Mesenchymal stem cell (in vitro differentiated cells and primary cell): ENCODE measurements around the gene C4A. TPM values are rescaled to one million over a fixed set of nuclear protein-coding genes. Genes with fewer than 3 reads are reported as not detected.
"Not testable (repeated sequence)": the region's sequence is repeated elsewhere in the genome, so short reads cannot be mapped to it uniquely, and the experiment has no call there.

ENCODE experiments used
- DNase-seq: peaks from one replicate; pipeline ENCODE4 v3.0.0-alpha.2; 2013
- H2AFZ ChIP-seq: one replicate; pipeline ENCODE4 v1.6.1; 2013; ENCODE audit warnings: low read depth, mild to moderate bottlenecking, control low read depth, inconsistent platforms, low read length, moderate library complexity
- H2AK5ac ChIP-seq: 2 replicates; pipeline ENCODE4 v1.6.1; 2013; ENCODE audit warnings: low read length, moderate library complexity, mild to moderate bottlenecking, inconsistent platforms; ENCODE audit not compliant: severe bottlenecking
- H2BK120ac ChIP-seq: one replicate; pipeline ENCODE4 v1.6.1; 2013; ENCODE audit warnings: low read depth, mild to moderate bottlenecking, inconsistent platforms, low read length, moderate library complexity
- H2BK12ac ChIP-seq, 2 experiments: one replicate each; pipeline ENCODE4 v1.6.1; 2013; ENCODE audit warnings: inconsistent platforms in 2 of 2, low read length in 2 of 2, mild to moderate bottlenecking in 2 of 2, moderate library complexity in 2 of 2, control low read depth in 1 of 2
- H2BK15ac ChIP-seq: one replicate; pipeline ENCODE4 v1.6.1; 2013; ENCODE audit warnings: mild to moderate bottlenecking, low read depth, inconsistent platforms; ENCODE audit not compliant: poor library complexity, severe bottlenecking
- H2BK5ac ChIP-seq: 2 replicates; pipeline ENCODE4 v1.6.1; 2013; ENCODE audit warnings: low read depth, mild to moderate bottlenecking, low read length, control low read depth, inconsistent platforms; ENCODE audit not compliant: poor library complexity, severe bottlenecking
- H3K14ac ChIP-seq, 2 experiments: one replicate each; pipeline ENCODE4 v1.6.1; 2013; ENCODE audit warnings: inconsistent platforms in 2 of 2, low read length in 2 of 2, control low read depth in 1 of 2, mild to moderate bottlenecking in 1 of 2, moderate library complexity in 1 of 2
- H3K18ac ChIP-seq, 2 experiments: one replicate each; pipeline ENCODE4 v1.6.1; 2013; ENCODE audit warnings: inconsistent platforms in 2 of 2, low read length in 2 of 2, control low read depth in 1 of 2, low read depth in 1 of 2, mild to moderate bottlenecking in 1 of 2
- H3K23ac ChIP-seq, 2 experiments: one replicate each; pipeline ENCODE4 v1.6.1; 2013; ENCODE audit warnings: inconsistent platforms in 2 of 2, low read length in 2 of 2, mild to moderate bottlenecking in 2 of 2, moderate library complexity in 2 of 2, control low read depth in 1 of 2
- H3K27ac ChIP-seq: 2 replicates; pipeline ENCODE4 v1.5.1; 2013; ENCODE audit warnings: mild to moderate bottlenecking, moderate library complexity, low read length, control low read depth, inconsistent platforms; ENCODE audit not compliant: poor library complexity, severe bottlenecking
- H3K27me3 ChIP-seq, 2 experiments: 2 replicates each; pipeline versions ENCODE4 v1.6.1 to v1.7.0; 2013; ENCODE audit warnings: low read length in 2 of 2, mild to moderate bottlenecking in 2 of 2, moderate library complexity in 2 of 2, control low read depth in 1 of 2, inconsistent platforms in 1 of 2; ENCODE audit not compliant: control insufficient read depth in 1 of 2, insufficient read depth in 1 of 2
- H3K36me3 ChIP-seq, 2 experiments: 2 replicates each; pipeline versions ENCODE4 v1.6.1 to v1.7.0; 2013; ENCODE audit warnings: low read length in 2 of 2, control low read depth in 1 of 2, inconsistent platforms in 1 of 2, low read depth in 1 of 2, mild to moderate bottlenecking in 1 of 2; ENCODE audit not compliant: insufficient read depth in 2 of 2, control insufficient read depth in 1 of 2
- H3K4ac ChIP-seq, 2 experiments: one replicate each; pipeline ENCODE4 v1.6.1; 2013; ENCODE audit warnings: inconsistent platforms in 2 of 2, low read length in 2 of 2, mild to moderate bottlenecking in 2 of 2, moderate library complexity in 2 of 2, control low read depth in 1 of 2, low read depth in 1 of 2
- H3K4me1 ChIP-seq: 2 replicates; pipeline ENCODE4 v1.6.1; 2013; ENCODE audit warnings: low read depth, low read length, control low read depth; ENCODE audit not compliant: control insufficient read depth, insufficient read depth
- H3K4me2 ChIP-seq: 2 replicates; pipeline ENCODE4 v1.6.1; 2013; ENCODE audit warnings: low read length, mild to moderate bottlenecking, inconsistent platforms; ENCODE audit not compliant: poor library complexity, severe bottlenecking
- H3K4me3 ChIP-seq, 2 experiments: 2 replicates each; pipeline versions ENCODE4 v1.5.1 to v1.7.0; 2013; ENCODE audit warnings: low read length in 2 of 2, mild to moderate bottlenecking in 2 of 2, control low read depth in 1 of 2, low read depth in 1 of 2; ENCODE audit not compliant: insufficient read depth in 1 of 2
- H3K79me1 ChIP-seq: replicated peaks from 2 replicates; pipeline ENCODE4 v1.6.1; 2013; ENCODE audit warnings: mild to moderate bottlenecking, control low read depth, low read length, inconsistent platforms; ENCODE audit not compliant: poor library complexity, severe bottlenecking
- H3K9ac ChIP-seq: 2 replicates; pipeline ENCODE4 v1.7.0; 2013; ENCODE audit warnings: mild to moderate bottlenecking, low read length, moderate library complexity
- H3K9me3 ChIP-seq: 2 replicates; pipeline ENCODE4 v1.7.0; 2013; ENCODE audit warnings: mild to moderate bottlenecking, low read length; ENCODE audit not compliant: control insufficient read depth
- H4K8ac ChIP-seq: one replicate; pipeline ENCODE4 v1.6.1; 2013; ENCODE audit warnings: inconsistent platforms, mild to moderate bottlenecking, low read length, moderate library complexity
- H4K91ac ChIP-seq: one replicate; pipeline ENCODE4 v1.6.1; 2013; ENCODE audit warnings: mild to moderate bottlenecking, low read length, inconsistent platforms
- WGBS: methylation state at CpG from one replicate; pipeline ENCODE4 v1.1.7; 2013; ENCODE audit warnings: mixed read lengths; 5-methylcytosine and 5-hydroxymethylcytosine counted together
- small RNA-seq: library from polyadenylated mRNA; stranded (forward); fragments of <200 nt; extraction: miRNeasy Mini kit (QIAGEN cat#:217004); gene quantifications from one replicate; pipeline ENCODE3, GENCODE V24; 2013; ENCODE audit warnings: low read depth

The C4A gene

DNA sequence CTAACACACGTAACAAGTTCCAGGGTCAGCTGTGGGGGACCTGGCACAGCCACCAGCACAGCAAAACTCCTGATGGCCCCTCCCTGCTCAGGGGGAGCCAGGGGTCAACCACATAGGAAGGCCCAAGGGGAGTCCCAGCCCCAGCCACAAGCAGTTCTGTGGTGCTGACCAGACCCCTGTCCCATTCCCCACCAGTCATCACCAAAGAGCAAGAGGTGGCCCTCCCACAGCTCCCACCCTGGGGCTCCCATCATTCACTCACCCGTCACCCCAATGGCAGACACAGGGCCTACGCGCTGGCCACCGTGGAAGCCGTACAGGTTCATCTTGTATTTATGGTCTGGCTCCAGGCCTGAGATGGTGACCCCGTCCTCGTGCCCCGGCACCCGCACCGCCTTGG is 67.9 kb downstream of the C4A start:
- H3K4me2 ChIP-seq, H2BK15ac ChIP-seq, H3K23ac ChIP-seq, H3K4ac ChIP-seq, H3K14ac ChIP-seq, H2BK5ac ChIP-seq, H3K9ac ChIP-seq, H2BK120ac ChIP-seq, H3K9me3 ChIP-seq, H2BK12ac ChIP-seq, DNase-seq, H2AFZ ChIP-seq, H3K4me3 ChIP-seq, H4K91ac ChIP-seq, H3K27ac ChIP-seq, H3K18ac ChIP-seq, H2AK5ac ChIP-seq, H4K8ac ChIP-seq, H3K79me1 ChIP-seq: not testable (repeated sequence)
- peaks cover 3 to 57% of the 10 kb centered on the region in 2 experiments for H3K36me3 ChIP-seq
- WGBS = 96% methylated on average over 5 of the region's 11 CpGs
- peaks cover 0 to 34% of the 10 kb centered on the region in 2 experiments for H3K27me3 ChIP-seq
- H3K4me1 ChIP-seq = peaks cover 11% of the 10 kb centered on the region

DNA sequence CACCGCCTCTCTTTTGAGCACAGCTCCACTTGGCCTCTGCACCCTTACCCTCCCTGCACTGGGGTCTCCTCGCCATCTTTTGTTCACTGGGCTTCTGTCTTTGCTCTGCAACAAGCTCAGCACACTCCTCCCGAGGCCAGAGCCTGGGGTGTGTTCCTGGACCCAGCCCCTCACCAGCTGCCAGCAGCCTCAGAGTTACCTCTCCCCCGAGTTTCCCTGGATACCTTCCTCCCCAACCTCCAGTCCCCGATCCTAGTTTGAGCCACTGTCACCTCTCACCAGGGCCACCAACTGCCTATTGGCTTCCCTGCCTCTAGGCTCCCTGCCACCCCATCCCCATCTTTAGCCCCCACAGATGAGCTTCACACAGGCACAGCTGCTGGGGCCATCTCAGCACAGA is 68.7 kb downstream of the C4A start:
- Histone ChIP-seq H3K4me3 (no peak overlapping the region), H3K79me1 (no peaks in the 10 kb centered on the region), H2BK120ac (no peak overlapping the region), H3K9me3 (no peaks in the 10 kb centered on the region), H2BK15ac (no peak overlapping the region), H3K9ac (no peak overlapping the region), H3K36me3 (peaks cover 3 to 65% of the 10 kb centered on the region in 2 experiments), H2AK5ac (no peak overlapping the region), H4K91ac (no peak overlapping the region), H2BK5ac (no peak overlapping the region), H3K27me3 (peaks cover 0 to 42% of the 10 kb centered on the region in 2 experiments), H4K8ac (no peak overlapping the region), H2AFZ (no peak overlapping the region), H3K27ac (no peak overlapping the region), H3K4me1 (peaks cover 11% of the 10 kb centered on the region), H3K14ac (no peak overlapping the region), H3K4me2 (no peak overlapping the region), H3K18ac (no peak overlapping the region), H3K4ac (no peak overlapping the region), H3K23ac (no peak overlapping the region), H2BK12ac (no peak overlapping the region)
- DNase-seq = no peak
- 81% methylated on average over 5 of the region's 5 CpGs for WGBS

Small RNA genes lying within 50 kb of the gene (small RNA-seq; reads per million reads assigned to genes)
- gene AL645922.1 = not detected
